WTC11 (cell line): ENCODE data around the gene DCAF17.

Source experiments
- CBFB ChIP-seq: sonication (generic); formaldehyde crosslinking; IDR thresholded peaks from 2 replicates; pipeline ENCODE4 v1.8.1; 2022; ENCODE audit warnings: mild to moderate bottlenecking, low read depth, missing genetic modification reagents
- ESRRA ChIP-seq: sonication (generic); formaldehyde crosslinking; IDR thresholded peaks from 2 replicates; pipeline ENCODE4 v1.8.1; 2022; ENCODE audit warnings: mild to moderate bottlenecking, missing genetic modification reagents, borderline replicate concordance
- NFYB ChIP-seq: sonication (generic); formaldehyde crosslinking; conservative IDR thresholded peaks from 2 replicates; pipeline ENCODE4 v1.8.0; 2022; ENCODE audit warnings: low read depth, missing genetic modification reagents
- RORB ChIP-seq: fragments of 250-450 bp; sonication (Bioruptor Pico); IDR thresholded peaks from 2 replicates; pipeline ENCODE4 v1.9.0; 2021; ENCODE audit warnings: mild to moderate bottlenecking
- SP1 ChIP-seq: sonication (generic); formaldehyde crosslinking; conservative IDR thresholded peaks from 2 replicates; pipeline ENCODE4 v1.8.1; 2022; ENCODE audit warnings: missing genetic modification reagents
- ZNF396 ChIP-seq: fragments of 250-450 bp; sonication (Bioruptor Pico); IDR thresholded peaks from 2 replicates; pipeline ENCODE4 v1.8.0; 2021; ENCODE audit warnings: mild to moderate bottlenecking, moderate library complexity, borderline replicate concordance
- TF ChIP-seq, protein P1 (sequence below): sonication (generic); formaldehyde crosslinking; IDR thresholded peaks from 2 replicates; pipeline ENCODE4 v1.8.1; 2023; ENCODE audit warnings: mild to moderate bottlenecking, missing genetic modification reagents
- TF ChIP-seq, protein P2 (sequence below): sonication (generic); formaldehyde crosslinking; IDR thresholded peaks from 2 replicates; pipeline ENCODE4 v1.8.0; 2022; ENCODE audit warnings: mild to moderate bottlenecking, missing genetic modification reagents

DNA sequence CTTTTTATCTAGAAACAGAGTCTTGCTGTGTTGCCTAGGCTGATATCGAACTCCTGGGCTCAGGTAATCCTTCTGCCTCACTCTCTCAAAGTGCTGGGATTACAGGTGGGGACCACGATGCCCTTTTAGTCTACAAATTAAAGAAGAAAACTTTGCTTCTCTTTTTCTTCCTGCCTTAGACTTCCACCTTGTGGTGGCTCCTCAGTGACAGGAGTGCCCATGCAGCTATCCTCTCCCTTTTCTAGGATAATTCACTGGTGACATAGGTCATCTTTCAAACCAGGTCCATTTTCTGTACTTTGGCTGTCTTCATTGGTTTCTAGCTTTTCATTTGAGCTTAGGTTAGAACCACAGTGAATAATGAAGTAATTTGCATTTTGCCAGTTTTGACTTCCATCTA, 13.6 kb downstream of the DCAF17 start:
- TF ChIP-seq RORB (CRISPR knock-in tag) (no peak), NFYB (CRISPR knock-in tag) (no peak), SP1 (no peak), CBFB (no peak), ZNF396 (no peak), ESRRA (CRISPR knock-in tag) (no peak)
- TF ChIP-seq, protein P1, sequence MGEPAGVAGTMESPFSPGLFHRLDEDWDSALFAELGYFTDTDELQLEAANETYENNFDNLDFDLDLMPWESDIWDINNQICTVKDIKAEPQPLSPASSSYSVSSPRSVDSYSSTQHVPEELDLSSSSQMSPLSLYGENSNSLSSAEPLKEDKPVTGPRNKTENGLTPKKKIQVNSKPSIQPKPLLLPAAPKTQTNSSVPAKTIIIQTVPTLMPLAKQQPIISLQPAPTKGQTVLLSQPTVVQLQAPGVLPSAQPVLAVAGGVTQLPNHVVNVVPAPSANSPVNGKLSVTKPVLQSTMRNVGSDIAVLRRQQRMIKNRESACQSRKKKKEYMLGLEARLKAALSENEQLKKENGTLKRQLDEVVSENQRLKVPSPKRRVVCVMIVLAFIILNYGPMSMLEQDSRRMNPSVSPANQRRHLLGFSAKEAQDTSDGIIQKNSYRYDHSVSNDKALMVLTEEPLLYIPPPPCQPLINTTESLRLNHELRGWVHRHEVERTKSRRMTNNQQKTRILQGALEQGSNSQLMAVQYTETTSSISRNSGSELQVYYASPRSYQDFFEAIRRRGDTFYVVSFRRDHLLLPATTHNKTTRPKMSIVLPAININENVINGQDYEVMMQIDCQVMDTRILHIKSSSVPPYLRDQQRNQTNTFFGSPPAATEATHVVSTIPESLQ (CRISPR knock-in tag) = no peak
- TF ChIP-seq, protein P2, sequence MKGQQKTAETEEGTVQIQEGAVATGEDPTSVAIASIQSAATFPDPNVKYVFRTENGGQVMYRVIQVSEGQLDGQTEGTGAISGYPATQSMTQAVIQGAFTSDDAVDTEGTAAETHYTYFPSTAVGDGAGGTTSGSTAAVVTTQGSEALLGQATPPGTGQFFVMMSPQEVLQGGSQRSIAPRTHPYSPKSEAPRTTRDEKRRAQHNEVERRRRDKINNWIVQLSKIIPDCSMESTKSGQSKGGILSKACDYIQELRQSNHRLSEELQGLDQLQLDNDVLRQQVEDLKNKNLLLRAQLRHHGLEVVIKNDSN (CRISPR knock-in tag) = no peak
